Endothelial cell of umbilical vein (primary cell): ENCODE data around the gene KIFC3.

Experiments used
- POLR2A ChIP-seq: IDR thresholded peaks from 2 replicates; pipeline ENCODE4 v1.6.1; 2012; ENCODE audit warnings: low read depth, mild to moderate bottlenecking, control low read depth, low read length
- POLR2AphosphoS5 ChIP-seq: IDR thresholded peaks from 2 replicates; pipeline ENCODE4 v1.6.1; 2012; ENCODE audit warnings: low read depth, mild to moderate bottlenecking, control low read depth, low read length, moderate library complexity; ENCODE audit not compliant: insufficient read depth
- TF ChIP-seq, protein P1 (sequence below), 2 donors: IDR thresholded peaks; 1 replicate in 1 of 2; 2 replicates in 1 of 2; pipeline ENCODE4 v1.5.1; 2011; ENCODE audit warnings: low read length in 2 of 2, mild to moderate bottlenecking in 2 of 2, moderate library complexity in 2 of 2, control low read depth in 1 of 2, inconsistent platforms in 1 of 2, low read depth in 1 of 2; ENCODE audit not compliant: insufficient read depth in 1 of 2; ENCODE audit errors: extremely low read depth in 1 of 2

DNA sequence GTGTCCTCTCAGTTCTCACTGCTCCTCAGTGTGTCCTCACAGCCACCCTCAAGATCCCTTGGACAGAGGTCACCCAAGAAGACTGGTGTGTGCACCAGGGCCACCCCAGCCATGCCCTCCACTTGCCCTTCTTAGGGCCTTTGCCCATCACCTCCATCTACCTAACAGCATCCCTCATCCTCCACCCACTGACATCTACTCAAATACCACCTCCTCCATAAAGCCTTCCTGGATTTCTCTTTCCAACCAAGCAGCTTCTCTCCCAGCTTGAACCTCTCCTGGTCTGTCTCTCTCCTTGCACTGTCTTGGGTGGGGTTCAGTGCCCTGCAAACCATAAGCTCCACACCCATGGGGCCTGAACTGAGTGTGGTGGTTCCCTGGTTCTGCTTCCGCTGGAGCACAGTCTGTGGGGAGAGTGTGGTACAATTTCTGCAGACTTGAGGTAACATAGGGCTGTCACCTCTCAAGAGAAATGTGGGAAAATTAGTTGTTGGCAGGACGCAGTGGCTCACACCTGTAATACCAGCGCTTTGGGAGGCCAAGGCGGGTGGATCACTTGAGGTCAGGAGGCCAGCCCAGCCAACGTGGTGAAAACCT lies 52.3 kb downstream of the KIFC3 start:
- TF ChIP-seq POLR2AphosphoS5 (no peak), POLR2A (no peak)
- TF ChIP-seq, protein P1, sequence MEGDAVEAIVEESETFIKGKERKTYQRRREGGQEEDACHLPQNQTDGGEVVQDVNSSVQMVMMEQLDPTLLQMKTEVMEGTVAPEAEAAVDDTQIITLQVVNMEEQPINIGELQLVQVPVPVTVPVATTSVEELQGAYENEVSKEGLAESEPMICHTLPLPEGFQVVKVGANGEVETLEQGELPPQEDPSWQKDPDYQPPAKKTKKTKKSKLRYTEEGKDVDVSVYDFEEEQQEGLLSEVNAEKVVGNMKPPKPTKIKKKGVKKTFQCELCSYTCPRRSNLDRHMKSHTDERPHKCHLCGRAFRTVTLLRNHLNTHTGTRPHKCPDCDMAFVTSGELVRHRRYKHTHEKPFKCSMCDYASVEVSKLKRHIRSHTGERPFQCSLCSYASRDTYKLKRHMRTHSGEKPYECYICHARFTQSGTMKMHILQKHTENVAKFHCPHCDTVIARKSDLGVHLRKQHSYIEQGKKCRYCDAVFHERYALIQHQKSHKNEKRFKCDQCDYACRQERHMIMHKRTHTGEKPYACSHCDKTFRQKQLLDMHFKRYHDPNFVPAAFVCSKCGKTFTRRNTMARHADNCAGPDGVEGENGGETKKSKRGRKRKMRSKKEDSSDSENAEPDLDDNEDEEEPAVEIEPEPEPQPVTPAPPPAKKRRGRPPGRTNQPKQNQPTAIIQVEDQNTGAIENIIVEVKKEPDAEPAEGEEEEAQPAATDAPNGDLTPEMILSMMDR (IDR thresholded peaks at IDR 0.05; ENCODE audit: extremely low read depth in 1 of 2, insufficient read depth in 1 of 2, low read depth in 1 of 2, low read length in 2 of 2), result no peak
